Activated T-cell treated with anti-CD3 and anti-CD28 coated beads for 48 hours (primary cell): Measurements from ENCODE around the gene ZFYVE27.

Experiments
- DNase-seq: peaks from one replicate; pipeline ENCODE4 v3.0.0-alpha.2; 2020; ENCODE audit warnings: low read depth

The ZFYVE27 gene

GRCh38 chr10:97771055-97771891 lies 34.3 kb downstream of the ZFYVE27 start:
- peak; percentile 16 for DNase-seq

- DNase-seq: no peak
Observed at GRCh38 chr10:97771913-97772823, 35.2 kb downstream of the ZFYVE27 start, which contains the start of gene SFRP5. Gene SFRP5 (minus strand): TSS chr10:97771999. CDS start chr10:97771833, 166 bp downstream.

- no peak for DNase-seq
Observed at GRCh38 chr10:97773096-97773495, 36.2 kb downstream of the ZFYVE27 start.

GRCh38 chr10:97774811-97775294 lies 37.9 kb downstream of the ZFYVE27 start:
- no peak for DNase-seq

- DNase-seq: no peak
Observed at GRCh38 chr10:97777143-97777542, 40.2 kb downstream of the ZFYVE27 start.

- no peak for DNase-seq
Observed at GRCh38 chr10:97778452-97779302, 41.7 kb downstream of the ZFYVE27 start.

- DNase-seq: no peak
Observed at GRCh38 chr10:97779492-97779891, 42.6 kb downstream of the ZFYVE27 start.

GRCh38 chr10:97779975-97780374 lies 43.0 kb downstream of the ZFYVE27 start:
- no peak for DNase-seq

- no peak for DNase-seq
Observed at GRCh38 chr10:97780841-97781617, 44.1 kb downstream of the ZFYVE27 start.

- DNase-seq: no peak
Observed at GRCh38 chr10:97781618-97782331, 44.8 kb downstream of the ZFYVE27 start.

GRCh38 chr10:97782455-97783228 lies 45.7 kb downstream of the ZFYVE27 start:
- no peak for DNase-seq

GRCh38 chr10:97784200-97784810 lies 47.4 kb downstream of the ZFYVE27 start:
- no peak for DNase-seq

GRCh38 chr10:97785231-97785630 lies 48.3 kb downstream of the ZFYVE27 start:
- DNase-seq: no peak

GRCh38 chr10:97785731-97786130 lies 48.8 kb downstream of the ZFYVE27 start:
- no peak for DNase-seq

- DNase-seq: no peak
Observed at GRCh38 chr10:97788552-97789442, 51.9 kb downstream of the ZFYVE27 start.

- no peak for DNase-seq
Observed at GRCh38 chr10:97789770-97790397, 53.0 kb downstream of the ZFYVE27 start.
